ENCODE results near the gene GPR162.

GPR162 gene

GRCh38 chr12:6822426-6823135 lies 960 bp downstream of the GPR162 start:
- peak overlapping the region; percentile 51 to 58 for H3K4me3 Mint-ChIP-seq
- no peaks in the 10 kb centered on the region for H3K36me3 Mint-ChIP-seq (ENCODE audit: insufficient read depth)
- no peaks in the 10 kb centered on the region for H3K9me3 Mint-ChIP-seq
- H3K27ac Mint-ChIP-seq = peak overlapping the region in 1 of 2 donors; percentile 7
- ATAC-seq (replicated peaks) (no peak), DNase-seq (no peak)
- H3K4me1 Mint-ChIP-seq (ENCODE audit: low read depth in 2 of 2) = peaks cover 13 to 21% of the 10 kb centered on the region in 2 donors
- H3K27me3 Mint-ChIP-seq = peaks cover 67 to 75% of the 10 kb centered on the region in 2 donors

- peaks cover 16 to 25% of the 10 kb centered on the region in 2 donors for H3K4me1 Mint-ChIP-seq (ENCODE audit: low read depth in 2 of 2)
- ATAC-seq (replicated peaks) = no peak
- peak overlapping the region in 1 of 2 donors; percentile 7 for H3K27ac Mint-ChIP-seq
- no peak overlapping the region for H3K4me3 Mint-ChIP-seq
- peaks cover 73 to 84% of the 10 kb centered on the region in 2 donors for H3K27me3 Mint-ChIP-seq
- DNase-seq = no peak
- no peaks in the 10 kb centered on the region for H3K9me3 Mint-ChIP-seq
- no peaks in the 10 kb centered on the region for H3K36me3 Mint-ChIP-seq (ENCODE audit: insufficient read depth)
These were observed 1.8 kb downstream of the GPR162 start for GRCh38 chr12:6823182-6824084.

GRCh38 chr12:6824085-6824775 lies 2.6 kb downstream of the GPR162 start:
- H3K4me1 Mint-ChIP-seq (ENCODE audit: low read depth in 2 of 2) = peaks cover 21 to 30% of the 10 kb centered on the region in 2 donors
- H3K4me3 Mint-ChIP-seq = no peak overlapping the region
- H3K36me3 Mint-ChIP-seq (ENCODE audit: insufficient read depth) = peaks cover 1% of the 10 kb centered on the region
- H3K27ac Mint-ChIP-seq = no peak overlapping the region
- no peak for DNase-seq
- ATAC-seq (replicated peaks) = no peak
- H3K27me3 Mint-ChIP-seq = peaks cover 77 to 91% of the 10 kb centered on the region in 2 donors
- no peaks in the 10 kb centered on the region for H3K9me3 Mint-ChIP-seq

GRCh38 chr12:6824901-6825381 lies 3.3 kb downstream of the GPR162 start:
- H3K27me3 Mint-ChIP-seq = peaks cover 80 to 96% of the 10 kb centered on the region in 2 donors
- ATAC-seq (replicated peaks) (no peak), DNase-seq (no peak)
- H3K4me1 Mint-ChIP-seq (ENCODE audit: low read depth in 2 of 2) = peaks cover 24 to 34% of the 10 kb centered on the region in 2 donors
- no peaks in the 10 kb centered on the region for H3K9me3 Mint-ChIP-seq
- H3K4me3 Mint-ChIP-seq = no peak overlapping the region
- peaks cover 5% of the 10 kb centered on the region for H3K36me3 Mint-ChIP-seq (ENCODE audit: insufficient read depth)
- H3K27ac Mint-ChIP-seq = no peak overlapping the region

- H3K4me3 Mint-ChIP-seq = no peak overlapping the region
- peak; percentile 57 for ATAC-seq (replicated peaks)
- no peaks in the 10 kb centered on the region for H3K9me3 Mint-ChIP-seq
- peak; percentile 76 to 80 (median 77) for DNase-seq
- H3K27me3 Mint-ChIP-seq = peaks cover 79 to 97% of the 10 kb centered on the region in 2 donors
- H3K36me3 Mint-ChIP-seq (ENCODE audit: insufficient read depth) = peaks cover 5% of the 10 kb centered on the region
- H3K4me1 Mint-ChIP-seq (ENCODE audit: low read depth in 2 of 2) = peaks cover 27 to 34% of the 10 kb centered on the region in 2 donors
- no peak overlapping the region for H3K27ac Mint-ChIP-seq
These were observed 3.9 kb downstream of the GPR162 start for GRCh38 chr12:6825398-6826124.

GRCh38 chr12:6826125-6826733 lies 4.6 kb downstream of the GPR162 start:
- ATAC-seq (replicated peaks) (no peak), DNase-seq (no peak)
- no peak overlapping the region for H3K27ac Mint-ChIP-seq
- H3K36me3 Mint-ChIP-seq (ENCODE audit: insufficient read depth) = peaks cover 5% of the 10 kb centered on the region
- H3K27me3 Mint-ChIP-seq = peaks cover 73 to 97% of the 10 kb centered on the region in 2 donors
- H3K4me1 Mint-ChIP-seq (ENCODE audit: low read depth in 2 of 2) = peaks cover 27 to 30% of the 10 kb centered on the region in 2 donors
- H3K9me3 Mint-ChIP-seq = no peaks in the 10 kb centered on the region
- peak overlapping the region in 1 of 2 donors; percentile 72 for H3K4me3 Mint-ChIP-seq

- Mint-ChIP-seq H3K9me3 (no peaks in the 10 kb centered on the region), H3K36me3 (ENCODE audit: insufficient read depth) (peaks cover 5% of the 10 kb centered on the region), H3K27ac (no peak overlapping the region), H3K4me3 (peak overlapping the region; percentile 72 to 88), H3K4me1 (ENCODE audit: low read depth in 2 of 2) (peaks cover 26% of the 10 kb centered on the region in 2 donors), H3K27me3 (peaks cover 69 to 97% of the 10 kb centered on the region in 2 donors)
- ATAC-seq (replicated peaks) (no peak), DNase-seq (no peak)
These were observed 5.3 kb downstream of the GPR162 start for GRCh38 chr12:6826734-6827436.

- no peak for DNase-seq
- Mint-ChIP-seq H3K27ac (no peak overlapping the region), H3K36me3 (ENCODE audit: insufficient read depth) (peaks cover 5% of the 10 kb centered on the region), H3K9me3 (no peaks in the 10 kb centered on the region), H3K4me3 (peak overlapping the region; percentile 72 to 88), H3K27me3 (peaks cover 63 to 92% of the 10 kb centered on the region in 2 donors), H3K4me1 (ENCODE audit: low read depth in 2 of 2) (peaks cover 23 to 24% of the 10 kb centered on the region in 2 donors)
- no peak for ATAC-seq (replicated peaks)
These were observed 5.9 kb downstream of the GPR162 start for GRCh38 chr12:6827437-6827911.

GRCh38 chr12:6827982-6828780 lies 6.6 kb downstream of the GPR162 start, which contains the start of gene P3H3:
TSS of gene P3H3 (plus strand) at chr12:6828407. CDS start at chr12:6828441, 34 bp downstream.
- Mint-ChIP-seq H3K36me3 (ENCODE audit: insufficient read depth) (peaks cover 5% of the 10 kb centered on the region), H3K27ac (peak within 1 kb of the TSS; percentile 85 to 90), H3K27me3 (peaks cover 56 to 85% of the 10 kb centered on the region in 2 donors), H3K4me3 (peak within 1 kb of the TSS; percentile 88 to 95), H3K4me1 (ENCODE audit: low read depth in 2 of 2) (peaks cover 23 to 24% of the 10 kb centered on the region in 2 donors), H3K9me3 (no peaks in the 10 kb centered on the region)
- no peak for DNase-seq
- ATAC-seq (replicated peaks) = peak; percentile 54

- Mint-ChIP-seq H3K9me3 (no peaks in the 10 kb centered on the region), H3K27ac (peak overlapping the region; percentile 85 to 90), H3K4me1 (ENCODE audit: low read depth in 2 of 2) (peaks cover 23 to 24% of the 10 kb centered on the region in 2 donors), H3K36me3 (ENCODE audit: insufficient read depth) (peaks cover 5% of the 10 kb centered on the region), H3K4me3 (peak overlapping the region; percentile 88 to 95), H3K27me3 (peaks cover 50 to 77% of the 10 kb centered on the region in 2 donors)
- DNase-seq (peak in 2 of 3 experiments; percentile 31), ATAC-seq (replicated peaks) (peak; percentile 62)
These were observed 7.3 kb downstream of the GPR162 start for GRCh38 chr12:6828781-6829535.
